Measurements from ENCODE around the gene PLXDC2.

DNA sequence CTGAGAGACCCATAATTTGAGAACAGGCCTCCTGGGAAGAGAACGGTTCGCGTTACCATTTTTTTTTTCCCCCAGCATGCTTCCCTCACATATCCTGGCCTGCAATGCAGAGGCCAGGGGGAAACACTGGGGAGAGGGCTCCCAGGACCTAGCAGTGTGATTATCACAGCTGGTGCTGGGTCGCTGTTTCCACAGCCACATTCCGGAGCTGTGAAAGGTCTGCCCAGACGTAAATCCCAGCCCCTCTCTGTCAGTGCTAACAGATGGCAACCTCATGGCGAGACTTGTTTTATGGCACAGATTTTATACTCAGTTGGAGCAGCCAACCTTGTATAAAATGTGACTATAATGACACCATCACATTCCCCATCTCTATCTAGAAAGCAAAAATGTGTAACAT lies 150.5 kb downstream of the PLXDC2 start:
- TF ChIP-seq, protein P1, sequence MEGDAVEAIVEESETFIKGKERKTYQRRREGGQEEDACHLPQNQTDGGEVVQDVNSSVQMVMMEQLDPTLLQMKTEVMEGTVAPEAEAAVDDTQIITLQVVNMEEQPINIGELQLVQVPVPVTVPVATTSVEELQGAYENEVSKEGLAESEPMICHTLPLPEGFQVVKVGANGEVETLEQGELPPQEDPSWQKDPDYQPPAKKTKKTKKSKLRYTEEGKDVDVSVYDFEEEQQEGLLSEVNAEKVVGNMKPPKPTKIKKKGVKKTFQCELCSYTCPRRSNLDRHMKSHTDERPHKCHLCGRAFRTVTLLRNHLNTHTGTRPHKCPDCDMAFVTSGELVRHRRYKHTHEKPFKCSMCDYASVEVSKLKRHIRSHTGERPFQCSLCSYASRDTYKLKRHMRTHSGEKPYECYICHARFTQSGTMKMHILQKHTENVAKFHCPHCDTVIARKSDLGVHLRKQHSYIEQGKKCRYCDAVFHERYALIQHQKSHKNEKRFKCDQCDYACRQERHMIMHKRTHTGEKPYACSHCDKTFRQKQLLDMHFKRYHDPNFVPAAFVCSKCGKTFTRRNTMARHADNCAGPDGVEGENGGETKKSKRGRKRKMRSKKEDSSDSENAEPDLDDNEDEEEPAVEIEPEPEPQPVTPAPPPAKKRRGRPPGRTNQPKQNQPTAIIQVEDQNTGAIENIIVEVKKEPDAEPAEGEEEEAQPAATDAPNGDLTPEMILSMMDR (IDR thresholded peaks at IDR 0.05): no peak
- TF ChIP-seq POLR2AphosphoS5 (IDR thresholded peaks at IDR 0.05) (no peak), POLR2A (IDR thresholded peaks at IDR 0.05) (no peak), EP300 (IDR thresholded peaks at IDR 0.05) (no peak)
